IMR-90 (cell line): Measurements from ENCODE around the gene MTRFR. TPM values are rescaled to one million over a fixed set of nuclear protein-coding genes. Genes with fewer than 3 reads are reported as not detected.
"Not testable (repeated sequence)": the region's sequence is repeated elsewhere in the genome, so short reads cannot be mapped to it uniquely, and the experiment has no call there.

Experiments
- ATAC-seq: fragments of 200-7000 bp; cut with Tn5 transposase; 2 replicates; pipeline ENCODE4 v1.9.1; 2020; ENCODE audit warnings: low read depth, mild to moderate bottlenecking, moderate library complexity
- BruUV-seq: library from RNA; stranded (reverse); fragments of 400-500 nt; replicated peaks from 2 replicates; lab custom pipeline; 2021; lab: Mats Ljungman, UMichigan
- CTCF ChIA-PET: fragments of 300-600 bp; formaldehyde crosslinking; extraction: SDS; loops from one replicate; lab custom pipeline; 2021; ENCODE audit warnings: antibody characterized with exemption; lab: Yijun Ruan, JAX
- POLR2A ChIA-PET: fragments of 300-600 bp; sonication (Branson Sonifier 250); formaldehyde crosslinking; loops from one replicate; lab custom pipeline; 2022; ENCODE audit warnings: antibody characterized with exemption; ENCODE audit not compliant: unreplicated experiment; lab: Charles Lee
- DNase-seq: peaks from one replicate; pipeline ENCODE4 v3.0.0; 2013
- H2AFZ ChIP-seq: replicated peaks from 2 replicates; pipeline ENCODE3; 2013; ENCODE audit warnings: low read length, mild to moderate bottlenecking; ENCODE audit not compliant: poor library complexity
- H2AK5ac ChIP-seq: 2 replicates; pipeline ENCODE4 v1.6.1; 2013; ENCODE audit warnings: low read depth, low read length, inconsistent platforms
- H2AK9ac ChIP-seq: replicated peaks from 2 replicates; pipeline ENCODE3; 2013; ENCODE audit warnings: mild to moderate bottlenecking, low read depth, low read length, moderate library complexity; ENCODE audit not compliant: poor library complexity
- H2BK120ac ChIP-seq: 2 replicates; pipeline ENCODE4 v1.6.1; 2013; ENCODE audit warnings: low read depth, low read length, inconsistent platforms
- H2BK15ac ChIP-seq: 3 replicates; pipeline ENCODE4 v1.6.1; 2013; ENCODE audit warnings: low read depth, low read length, inconsistent platforms
- H2BK20ac ChIP-seq: 2 replicates; pipeline ENCODE4 v1.6.1; 2013; ENCODE audit warnings: low read depth, mild to moderate bottlenecking, inconsistent platforms, low read length, moderate library complexity
- H2BK5ac ChIP-seq: 2 replicates; pipeline ENCODE4 v1.6.1; 2013; ENCODE audit warnings: mild to moderate bottlenecking, low read depth, low read length, inconsistent platforms; ENCODE audit not compliant: poor library complexity, severe bottlenecking
- H3K14ac ChIP-seq: replicated peaks from 2 replicates; pipeline ENCODE4 v1.6.1; 2013; ENCODE audit warnings: low read depth, low read length, inconsistent platforms
- H3K18ac ChIP-seq: 2 replicates; pipeline ENCODE4 v1.6.1; 2013; ENCODE audit warnings: low read depth, low read length, control low read depth
- H3K23ac ChIP-seq: 2 replicates; pipeline ENCODE4 v1.6.1; 2013; ENCODE audit warnings: low read depth, low read length, inconsistent platforms
- H3K27ac ChIP-seq: 2 replicates; pipeline ENCODE4 v1.5.1; 2013; ENCODE audit warnings: mild to moderate bottlenecking, control low read depth, low read length; ENCODE audit not compliant: insufficient read depth
- H3K27me3 ChIP-seq: 2 replicates; pipeline ENCODE4 v1.6.1; 2013; ENCODE audit warnings: low read length; ENCODE audit not compliant: control insufficient read depth, insufficient read depth
- H3K36me3 ChIP-seq: 2 replicates; pipeline ENCODE4 v1.6.1; 2013; ENCODE audit warnings: low read length, mixed read lengths; ENCODE audit not compliant: control insufficient read depth, insufficient read depth
- H3K4ac ChIP-seq: 2 replicates; pipeline ENCODE4 v1.6.1; 2013; ENCODE audit warnings: low read depth, low read length, inconsistent platforms
- H3K4me1 ChIP-seq: 2 replicates; pipeline ENCODE4 v1.6.1; 2013; ENCODE audit warnings: low read length, mixed read lengths; ENCODE audit not compliant: control insufficient read depth, insufficient read depth
- H3K4me2 ChIP-seq: 2 replicates; pipeline ENCODE4 v1.6.1; 2013; ENCODE audit warnings: low read depth, mild to moderate bottlenecking, control low read depth, low read length, moderate library complexity
- H3K4me3 ChIP-seq: 2 replicates; pipeline ENCODE4 v1.5.1; 2013; ENCODE audit warnings: low read depth, mild to moderate bottlenecking, control low read depth, low read length, moderate library complexity; ENCODE audit not compliant: insufficient read depth
- H3K56ac ChIP-seq: 2 replicates; pipeline ENCODE4 v1.6.1; 2013; ENCODE audit warnings: low read length, inconsistent platforms; ENCODE audit not compliant: insufficient read depth; ENCODE audit errors: extremely low read depth
- H3K79me1 ChIP-seq, 2 experiments: 2 replicates each; pipeline ENCODE4 v1.6.1; 2013; ENCODE audit warnings: low read length in 2 of 2, inconsistent platforms in 1 of 2, low read depth in 1 of 2
- H3K9ac ChIP-seq: 2 replicates; pipeline ENCODE4 v1.6.1; 2013; ENCODE audit warnings: low read depth, low read length, control low read depth
- H3K9me1 ChIP-seq: 2 replicates; pipeline ENCODE4 v1.6.1; 2013; ENCODE audit warnings: low read length, inconsistent platforms; ENCODE audit not compliant: insufficient read depth
- H3K9me3 ChIP-seq: 2 replicates; pipeline ENCODE4 v1.6.1; 2013; ENCODE audit warnings: low read length; ENCODE audit not compliant: control insufficient read depth, insufficient read depth
- H4K20me1 ChIP-seq: 2 replicates; pipeline ENCODE4 v1.6.1; 2013; ENCODE audit warnings: low read length, inconsistent platforms; ENCODE audit not compliant: insufficient read depth
- H4K5ac ChIP-seq: 2 replicates; pipeline ENCODE4 v1.6.1; 2013; ENCODE audit warnings: mild to moderate bottlenecking, low read depth, low read length, control low read depth
- H4K8ac ChIP-seq, 2 experiments: 2 replicates each; pipeline ENCODE4 v1.6.1; 2013; ENCODE audit warnings: low read depth in 2 of 2, low read length in 2 of 2, control low read depth in 1 of 2, inconsistent platforms in 1 of 2
- H4K91ac ChIP-seq: 2 replicates; pipeline ENCODE4 v1.6.1; 2013; ENCODE audit warnings: low read depth, low read length, inconsistent platforms; ENCODE audit not compliant: insufficient read depth
- BHLHE40 ChIP-seq: fragments of 150-350 bp; IDR thresholded peaks from 2 replicates; pipeline ENCODE4 v1.6.1; 2016; ENCODE audit warnings: mild to moderate bottlenecking, low read depth, low read length
- CEBPB ChIP-seq: IDR thresholded peaks from 2 replicates; pipeline ENCODE4 v1.6.1; 2012; ENCODE audit warnings: low read depth, low read length, improper control_type of control experiment
- FOS ChIP-seq: fragments of 150-350 bp; IDR thresholded peaks from 2 replicates; pipeline ENCODE4 v1.6.1; 2016; ENCODE audit warnings: low read depth, low read length
- MAZ ChIP-seq: IDR thresholded peaks from 2 replicates; pipeline ENCODE4 v1.6.1; 2012; ENCODE audit warnings: low read depth, mild to moderate bottlenecking, low read length, improper control_type of control experiment, moderate library complexity, borderline replicate concordance
- MXI1 ChIP-seq: IDR thresholded peaks from 2 replicates; pipeline ENCODE4 v1.6.1; 2012; ENCODE audit warnings: low read depth, mild to moderate bottlenecking, low read length, moderate library complexity, borderline replicate concordance
- WGBS, 2 experiments: methylation state at CpG; one replicate each; pipeline versions ENCODE4 v1.1.5 to v1.1.7; 2013; ENCODE audit warnings: missing lambda C conversion rate in 2 of 2; ENCODE audit not compliant: insufficient read length in 1 of 2; ENCODE audit errors: extremely low coverage in 2 of 2; 5-methylcytosine and 5-hydroxymethylcytosine counted together
- dilution Hi-C: fragments of 300-500 bp; cut with HindIII; formaldehyde crosslinking; loops from one replicate; pipeline ENCODE4 v1.14.3; 2018; ENCODE audit warnings: low sequenced_read_pairs; ENCODE audit not compliant: unreplicated experiment
- in situ Hi-C: fragments of 300-500 bp; cut with MboI; formaldehyde crosslinking; loops from 3 replicates; pipeline ENCODE4 v1.14.3; 2019; ENCODE audit warnings: low sequenced_read_pairs, inconsistent platforms, mixed read lengths
- intact Hi-C: fragments of 100-400 bp; cut with micrococcal nuclease; formaldehyde crosslinking; loops from 2 replicates; pipeline ENCODE4 v1.10.0; 2022
- polyA plus RNA-seq, 3 experiments: library from polyadenylated mRNA; depleted of rRNA; stranded (reverse); fragments of >200 nt; gene quantifications; 2 replicates each; pipeline ENCODE4 v1.2.3, GENCODE V29; 2012; ENCODE audit warnings: low replicate concordance in 1 of 3
- total RNA-seq: library from RNA; depleted of rRNA; stranded (reverse); fragments of >200 nt; gene quantifications from 2 replicates; pipeline ENCODE4 v1.2.3, GENCODE V29; 2012

The MTRFR gene
- total and polyA plus RNA-seq, 2 of the 4 experiments (the other 2 are of a cell fraction), result 8.6 to 10.2 TPM

- no peak overlapping the region for H2BK120ac ChIP-seq
- H3K4me3 ChIP-seq, result no peak overlapping the region
- no peak overlapping the region for H4K91ac ChIP-seq
- H4K8ac ChIP-seq, result no peak overlapping the region
- TF ChIP-seq MAZ, result no peak
- TF ChIP-seq BHLHE40, result no peak
- no peak for TF ChIP-seq MXI1
- no peak for TF ChIP-seq CEBPB
- TF ChIP-seq FOS, result no peak
- no peak overlapping the region for H2AK5ac ChIP-seq
- H2BK15ac ChIP-seq, result no peak overlapping the region
- no peak overlapping the region for H3K4ac ChIP-seq
- peaks cover 27 to 49% of the 10 kb centered on the region in 2 experiments for H3K79me1 ChIP-seq
- dilution Hi-C loops (loop anchor here (25.0 kb wide), 1 partner anchor 258 kb away; the partner anchor contains the start of genes ARL6IP4 and OGFOD2), in situ Hi-C loops (no loop called here), intact Hi-C loops (no loop called here)
- ATAC-seq (no peak), DNase-seq (no peak)
- H3K23ac ChIP-seq, result no peak overlapping the region
- WGBS, 2 experiments, result no CpG with 5 or more reads among the region's 3 CpGs
- H3K9me1 ChIP-seq, result peaks cover 3% of the 10 kb centered on the region; the same call in 1 of the 2 replicates
- no peak overlapping the region for H3K14ac ChIP-seq
- H3K9me3 ChIP-seq, result no peaks in the 10 kb centered on the region; the same call in 1 of the 2 replicates
- no peak overlapping the region for H3K9ac ChIP-seq
- H2AFZ ChIP-seq, result no peak overlapping the region
- ChIA-PET CTCF (no interaction called here), POLR2A (no interaction called here)
- no peak overlapping the region for H2BK5ac ChIP-seq
- H3K56ac ChIP-seq, result no peak overlapping the region
- H3K27ac ChIP-seq, result no peak overlapping the region
- H2BK20ac ChIP-seq, result no peak overlapping the region
- H4K5ac ChIP-seq, result no peak overlapping the region
- peaks cover 4% of the 10 kb centered on the region; the same call in 1 of the 2 replicates for H4K20me1 ChIP-seq
- peaks cover 10% of the 10 kb centered on the region for H3K36me3 ChIP-seq
- H3K4me2 ChIP-seq, result no peak overlapping the region
- BruUV-seq, result no TSS peak
- peaks cover 3% of the 10 kb centered on the region for H3K4me1 ChIP-seq
- H2AK9ac ChIP-seq, result no peak overlapping the region
- H3K27me3 ChIP-seq, result no peaks in the 10 kb centered on the region
- no peak overlapping the region for H3K18ac ChIP-seq
These were observed 12.4 kb downstream of the MTRFR start for GRCh38 chr12:123245678-123246077.

GRCh38 chr12:123248129-123248528, 14.9 kb downstream of the MTRFR start:
- H3K27me3 ChIP-seq, H2AK9ac ChIP-seq, H2BK120ac ChIP-seq, CTCF ChIA-PET, H2AFZ ChIP-seq, H3K9ac ChIP-seq, H3K27ac ChIP-seq, H2BK5ac ChIP-seq, H3K9me3 ChIP-seq, H3K36me3 ChIP-seq, H3K14ac ChIP-seq, ATAC-seq, H3K18ac ChIP-seq, POLR2A ChIA-PET, H2AK5ac ChIP-seq, BruUV-seq, H2BK20ac ChIP-seq, H3K4me3 ChIP-seq, intact Hi-C loops, DNase-seq, H4K5ac ChIP-seq, H3K4ac ChIP-seq, H3K9me1 ChIP-seq, H3K56ac ChIP-seq, H2BK15ac ChIP-seq, H3K23ac ChIP-seq, H4K8ac ChIP-seq, H3K4me2 ChIP-seq, H3K4me1 ChIP-seq, H4K91ac ChIP-seq, in situ Hi-C loops: not testable (repeated sequence)
- WGBS, 2 experiments, result no CpG with 5 or more reads among the region's 2 CpGs
- dilution Hi-C loops, result loop anchor here (25.0 kb wide), 1 partner anchor 261 kb away; the partner anchor contains the start of genes ARL6IP4 and OGFOD2
- Histone ChIP-seq H4K20me1 (peaks cover 20% of the 10 kb centered on the region), H3K79me1 (peaks cover 24 to 51% of the 10 kb centered on the region in 2 experiments)
